HEK293 (cell line): ENCODE measurements around the gene RAB1B.

Experiments used
- CTCF ChIA-PET: fragments of 350-600 bp; formaldehyde crosslinking; extraction: SDS; loops from one replicate; lab custom pipeline; 2021; ENCODE audit warnings: antibody characterized with exemption; lab: Yijun Ruan, JAX
- POLR2A ChIA-PET: fragments of 300-600 bp; formaldehyde crosslinking; extraction: SDS; loops from one replicate; lab custom pipeline; 2020; ENCODE audit warnings: antibody characterized with exemption, inconsistent platforms; lab: Yijun Ruan, JAX
- H3K27ac ChIP-seq: fragments of 200-500 bp; sonication (Bioruptor generic); 2 replicates; pipeline ENCODE4 v1.5.1; 2014; ENCODE audit warnings: low read depth, low read length, control low read depth, inconsistent platforms; ENCODE audit errors: extremely low read depth
- H3K36me3 ChIP-seq, 2 experiments: fragments of 200-500 bp in 1 of 2; sonication (Bioruptor generic) in 1 of 2; 1 replicate in 1 of 2; 2 replicates in 1 of 2; pipeline ENCODE4 v1.5.1; 2014 to 2017; ENCODE audit warnings: inconsistent platforms in 2 of 2, low read length in 2 of 2; ENCODE audit not compliant: control insufficient read depth in 2 of 2, insufficient read depth in 1 of 2
- H3K4me1 ChIP-seq: fragments of 200-500 bp; sonication (Bioruptor generic); 2 replicates; pipeline ENCODE4 v1.5.1; 2014; ENCODE audit warnings: mild to moderate bottlenecking, low read length, inconsistent platforms; ENCODE audit not compliant: control insufficient read depth, insufficient read depth
- H3K4me3 ChIP-seq: 2 replicates; pipeline ENCODE4 v1.5.1; 2011; ENCODE audit warnings: low read depth, mild to moderate bottlenecking, control low read depth, low read length, moderate library complexity
- H3K9me3 ChIP-seq: fragments of 200-500 bp; sonication (Bioruptor generic); 2 replicates; pipeline ENCODE4 v1.5.1; 2014; ENCODE audit warnings: low read depth, low read length, inconsistent platforms; ENCODE audit not compliant: control insufficient read depth, insufficient read depth
- HOXA7 ChIP-seq: sonication (generic); formaldehyde crosslinking; IDR thresholded peaks from 2 replicates; pipeline ENCODE4 v1.8.1; 2022; ENCODE audit warnings: missing genetic modification reagents, borderline replicate concordance
- KLF9 ChIP-seq: fragments of 450-650 bp; formaldehyde crosslinking; IDR thresholded peaks from 2 replicates; pipeline ENCODE4 v1.5.1; 2016; ENCODE audit warnings: missing biosample characterization, missing genetic modification characterization, low read depth
- TCF7L2 ChIP-seq: IDR thresholded peaks from 2 replicates; pipeline ENCODE4 v1.6.1; 2011; ENCODE audit warnings: low read depth, mild to moderate bottlenecking, inconsistent platforms, low read length, moderate library complexity, borderline replicate concordance
- WT1 ChIP-seq: fragments of 450-650 bp; formaldehyde crosslinking; IDR thresholded peaks from 2 replicates; pipeline ENCODE4 v1.5.1; 2016; ENCODE audit warnings: missing biosample characterization, missing genetic modification characterization
- ZBTB1 ChIP-seq: fragments of 450-650 bp; formaldehyde crosslinking; IDR thresholded peaks from 2 replicates; pipeline ENCODE4 v1.5.1; 2016; ENCODE audit warnings: missing biosample characterization, missing genetic modification characterization
- ZNF114 ChIP-seq: fragments of 450-650 bp; formaldehyde crosslinking; IDR thresholded peaks from 2 replicates; pipeline ENCODE4 v1.5.0; 2017; ENCODE audit warnings: missing biosample characterization, missing genetic modification characterization
- ZNF140 ChIP-seq: fragments of 450-650 bp; formaldehyde crosslinking; IDR thresholded peaks from 2 replicates; pipeline ENCODE4 v1.5.1; 2016; ENCODE audit warnings: missing biosample characterization, missing genetic modification characterization
- ZNF155 ChIP-seq: fragments of 450-650 bp; formaldehyde crosslinking; IDR thresholded peaks from 2 replicates; pipeline ENCODE4 v1.5.1; 2016; ENCODE audit warnings: missing biosample characterization, missing genetic modification characterization
- ZNF223 ChIP-seq: fragments of 450-650 bp; formaldehyde crosslinking; IDR thresholded peaks from 2 replicates; pipeline ENCODE4 v1.5.1; 2016; ENCODE audit warnings: missing biosample characterization, missing genetic modification characterization
- ZNF292 ChIP-seq: fragments of 450-650 bp; formaldehyde crosslinking; IDR thresholded peaks from 2 replicates; pipeline ENCODE4 v1.5.1; 2016; ENCODE audit warnings: low read depth, missing biosample characterization, missing genetic modification characterization, borderline replicate concordance
- ZNF341 ChIP-seq: fragments of 450-650 bp; formaldehyde crosslinking; IDR thresholded peaks from 2 replicates; pipeline ENCODE4; 2016; ENCODE audit warnings: low read depth, missing biosample characterization, missing genetic modification characterization
- ZNF610 ChIP-seq: fragments of 450-650 bp; formaldehyde crosslinking; IDR thresholded peaks from 2 replicates; pipeline ENCODE4 v1.5.1; 2016; ENCODE audit warnings: missing biosample characterization, missing genetic modification characterization, borderline replicate concordance
- ZNF777 ChIP-seq: fragments of 450-650 bp; formaldehyde crosslinking; IDR thresholded peaks from 2 replicates; pipeline ENCODE4 v1.5.1; 2017; ENCODE audit warnings: missing biosample characterization, missing genetic modification characterization, borderline replicate concordance
- TF ChIP-seq, protein P1 (sequence below): fragments of 450-650 bp; formaldehyde crosslinking; conservative IDR thresholded peaks from 2 replicates; pipeline ENCODE4 v1.5.1; 2016; ENCODE audit warnings: low read depth, missing biosample characterization, missing genetic modification characterization
- TF ChIP-seq, protein P2 (sequence below): fragments of 450-650 bp; formaldehyde crosslinking; IDR thresholded peaks from 2 replicates; pipeline ENCODE4 v1.5.1; 2016; ENCODE audit warnings: missing biosample characterization, missing genetic modification characterization
- TF ChIP-seq, protein P3 (sequence below): fragments of 450-650 bp; formaldehyde crosslinking; IDR thresholded peaks from 2 replicates; pipeline ENCODE4 v1.5.1; 2016; ENCODE audit warnings: missing biosample characterization, missing genetic modification characterization

RAB1B gene

DNA sequence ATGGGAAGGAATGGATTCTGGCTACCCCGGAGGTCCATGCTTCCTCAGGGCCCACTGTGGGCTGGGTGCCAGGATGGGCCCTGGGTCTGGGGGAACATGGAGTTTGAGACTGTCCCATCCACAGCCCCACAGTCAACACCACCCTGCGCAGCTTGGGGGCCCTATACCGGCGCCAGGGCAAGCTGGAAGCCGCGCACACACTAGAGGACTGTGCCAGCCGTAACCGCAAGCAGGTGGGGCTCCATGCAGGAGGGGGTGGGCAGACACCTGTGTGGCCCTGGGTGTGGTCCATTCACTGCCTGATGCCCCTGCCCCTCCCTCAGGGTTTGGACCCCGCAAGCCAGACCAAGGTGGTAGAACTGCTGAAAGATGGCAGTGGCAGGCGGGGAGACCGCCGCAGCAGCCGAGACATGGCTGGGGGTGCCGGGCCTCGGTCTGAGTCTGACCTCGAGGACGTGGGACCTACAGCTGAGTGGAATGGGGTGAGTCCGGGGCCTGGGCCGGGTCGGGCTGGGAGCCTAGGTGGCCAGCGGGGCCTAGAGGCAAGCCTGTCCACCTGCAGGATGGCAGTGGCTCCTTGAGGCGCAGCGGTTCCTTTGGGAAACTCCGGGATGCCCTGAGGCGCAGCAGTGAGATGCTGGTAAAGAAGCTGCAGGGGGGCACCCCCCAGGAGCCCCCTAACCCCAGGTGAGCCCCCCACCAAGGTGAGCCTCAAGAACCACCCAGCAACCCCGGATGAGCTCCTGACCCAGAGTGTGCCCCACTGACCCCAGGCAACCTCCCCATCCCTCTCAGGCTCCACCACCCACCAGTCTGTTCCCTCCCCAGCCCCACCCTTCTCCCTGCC is 2.7 kb upstream of the RAB1B start (continued):
- TF ChIP-seq, protein P1, sequence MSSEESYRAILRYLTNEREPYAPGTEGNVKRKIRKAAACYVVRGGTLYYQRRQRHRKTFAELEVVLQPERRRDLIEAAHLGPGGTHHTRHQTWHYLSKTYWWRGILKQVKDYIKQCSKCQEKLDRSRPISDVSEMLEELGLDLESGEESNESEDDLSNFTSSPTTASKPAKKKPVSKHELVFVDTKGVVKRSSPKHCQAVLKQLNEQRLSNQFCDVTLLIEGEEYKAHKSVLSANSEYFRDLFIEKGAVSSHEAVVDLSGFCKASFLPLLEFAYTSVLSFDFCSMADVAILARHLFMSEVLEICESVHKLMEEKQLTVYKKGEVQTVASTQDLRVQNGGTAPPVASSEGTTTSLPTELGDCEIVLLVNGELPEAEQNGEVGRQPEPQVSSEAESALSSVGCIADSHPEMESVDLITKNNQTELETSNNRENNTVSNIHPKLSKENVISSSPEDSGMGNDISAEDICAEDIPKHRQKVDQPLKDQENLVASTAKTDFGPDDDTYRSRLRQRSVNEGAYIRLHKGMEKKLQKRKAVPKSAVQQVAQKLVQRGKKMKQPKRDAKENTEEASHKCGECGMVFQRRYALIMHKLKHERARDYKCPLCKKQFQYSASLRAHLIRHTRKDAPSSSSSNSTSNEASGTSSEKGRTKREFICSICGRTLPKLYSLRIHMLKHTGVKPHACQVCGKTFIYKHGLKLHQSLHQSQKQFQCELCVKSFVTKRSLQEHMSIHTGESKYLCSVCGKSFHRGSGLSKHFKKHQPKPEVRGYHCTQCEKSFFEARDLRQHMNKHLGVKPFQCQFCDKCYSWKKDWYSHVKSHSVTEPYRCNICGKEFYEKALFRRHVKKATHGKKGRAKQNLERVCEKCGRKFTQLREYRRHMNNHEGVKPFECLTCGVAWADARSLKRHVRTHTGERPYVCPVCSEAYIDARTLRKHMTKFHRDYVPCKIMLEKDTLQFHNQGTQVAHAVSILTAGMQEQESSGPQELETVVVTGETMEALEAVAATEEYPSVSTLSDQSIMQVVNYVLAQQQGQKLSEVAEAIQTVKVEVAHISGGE (tag by site-specific recombination) = no peak
- TF ChIP-seq ZNF610 (tag by site-specific recombination) = no peak
- TF ChIP-seq ZNF155 (tag by site-specific recombination) = no peak
- TF ChIP-seq KLF9 (tag by site-specific recombination) = no peak
- no peak for TF ChIP-seq ZNF114 (tag by site-specific recombination)
- TF ChIP-seq, protein P2, sequence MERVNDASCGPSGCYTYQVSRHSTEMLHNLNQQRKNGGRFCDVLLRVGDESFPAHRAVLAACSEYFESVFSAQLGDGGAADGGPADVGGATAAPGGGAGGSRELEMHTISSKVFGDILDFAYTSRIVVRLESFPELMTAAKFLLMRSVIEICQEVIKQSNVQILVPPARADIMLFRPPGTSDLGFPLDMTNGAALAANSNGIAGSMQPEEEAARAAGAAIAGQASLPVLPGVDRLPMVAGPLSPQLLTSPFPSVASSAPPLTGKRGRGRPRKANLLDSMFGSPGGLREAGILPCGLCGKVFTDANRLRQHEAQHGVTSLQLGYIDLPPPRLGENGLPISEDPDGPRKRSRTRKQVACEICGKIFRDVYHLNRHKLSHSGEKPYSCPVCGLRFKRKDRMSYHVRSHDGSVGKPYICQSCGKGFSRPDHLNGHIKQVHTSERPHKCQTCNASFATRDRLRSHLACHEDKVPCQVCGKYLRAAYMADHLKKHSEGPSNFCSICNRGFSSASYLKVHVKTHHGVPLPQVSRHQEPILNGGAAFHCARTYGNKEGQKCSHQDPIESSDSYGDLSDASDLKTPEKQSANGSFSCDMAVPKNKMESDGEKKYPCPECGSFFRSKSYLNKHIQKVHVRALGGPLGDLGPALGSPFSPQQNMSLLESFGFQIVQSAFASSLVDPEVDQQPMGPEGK (tag by site-specific recombination) = peak; percentile 17; the same call in 1 of the 2 replicates
- no peak for TF ChIP-seq ZNF292 (tag by site-specific recombination)
- TF ChIP-seq ZNF777 = no peak
- no peak for TF ChIP-seq ZNF140
- TF ChIP-seq TCF7L2 = no peak
- no peak for TF ChIP-seq HOXA7 (CRISPR knock-in tag)
- no peak for TF ChIP-seq ZNF341 (tag by site-specific recombination)
- no peak for TF ChIP-seq WT1 (tag by site-specific recombination)
- no peak for TF ChIP-seq ZNF223 (tag by site-specific recombination)

DNA sequence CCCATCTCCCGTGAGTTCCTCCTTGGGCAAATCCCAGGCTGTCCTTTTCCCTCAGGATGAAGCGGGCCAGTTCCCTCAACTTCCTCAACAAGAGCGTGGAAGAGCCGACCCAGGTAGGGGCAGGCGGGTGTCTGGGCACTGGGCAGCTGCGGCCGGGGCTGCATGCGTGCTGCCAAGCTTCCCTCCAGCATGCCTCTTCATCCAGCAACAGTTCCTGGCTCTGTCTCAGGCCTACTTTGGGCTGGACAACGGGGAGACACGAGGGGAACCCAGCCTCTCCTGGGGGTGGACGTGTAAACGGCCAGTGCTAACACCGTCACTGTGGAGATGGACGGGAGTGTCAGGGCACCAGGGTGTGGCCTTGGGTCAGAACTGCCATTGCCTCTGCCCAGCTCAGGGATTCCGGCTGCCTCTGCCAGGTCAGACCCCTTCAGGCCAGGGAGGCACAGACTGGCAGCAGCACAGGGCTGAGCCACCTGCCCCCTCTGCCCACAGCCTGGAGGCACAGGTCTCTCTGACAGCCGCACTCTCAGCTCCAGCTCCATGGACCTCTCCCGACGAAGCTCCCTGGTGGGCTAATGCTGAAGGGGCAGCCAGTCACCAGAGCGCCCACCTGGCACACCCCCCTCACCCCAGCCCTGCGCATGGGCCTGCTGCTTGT is 1.9 kb upstream of the RAB1B start:
- H3K27ac ChIP-seq = no peak overlapping the region
- H3K4me1 ChIP-seq = peaks cover 2% of the 10 kb centered on the region; the same call in 1 of the 2 replicates
- no peak overlapping the region for H3K4me3 ChIP-seq
- CTCF ChIA-PET = interaction anchor here (0.9 to 1.1 kb wide), 2 partner anchors 43 to 197 kb away, joined by 3 to 4 read pairs; no protein-coding TSS in a partner anchor
- TF ChIP-seq, protein P3, sequence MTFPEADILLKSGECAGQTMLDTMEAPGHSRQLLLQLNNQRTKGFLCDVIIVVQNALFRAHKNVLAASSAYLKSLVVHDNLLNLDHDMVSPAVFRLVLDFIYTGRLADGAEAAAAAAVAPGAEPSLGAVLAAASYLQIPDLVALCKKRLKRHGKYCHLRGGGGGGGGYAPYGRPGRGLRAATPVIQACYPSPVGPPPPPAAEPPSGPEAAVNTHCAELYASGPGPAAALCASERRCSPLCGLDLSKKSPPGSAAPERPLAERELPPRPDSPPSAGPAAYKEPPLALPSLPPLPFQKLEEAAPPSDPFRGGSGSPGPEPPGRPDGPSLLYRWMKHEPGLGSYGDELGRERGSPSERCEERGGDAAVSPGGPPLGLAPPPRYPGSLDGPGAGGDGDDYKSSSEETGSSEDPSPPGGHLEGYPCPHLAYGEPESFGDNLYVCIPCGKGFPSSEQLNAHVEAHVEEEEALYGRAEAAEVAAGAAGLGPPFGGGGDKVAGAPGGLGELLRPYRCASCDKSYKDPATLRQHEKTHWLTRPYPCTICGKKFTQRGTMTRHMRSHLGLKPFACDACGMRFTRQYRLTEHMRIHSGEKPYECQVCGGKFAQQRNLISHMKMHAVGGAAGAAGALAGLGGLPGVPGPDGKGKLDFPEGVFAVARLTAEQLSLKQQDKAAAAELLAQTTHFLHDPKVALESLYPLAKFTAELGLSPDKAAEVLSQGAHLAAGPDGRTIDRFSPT (tag by site-specific recombination) = peak; percentile 57
- TF ChIP-seq ZBTB1 (tag by site-specific recombination) = no peak
- H3K9me3 ChIP-seq = no peaks in the 10 kb centered on the region
- POLR2A ChIA-PET = interaction anchor here (0.6 to 1.8 kb wide), 3 partner anchors 12 to 22 kb away, joined by 3 to 6 read pairs (median 5); partner anchors contain the start of gene YIF1A
- peaks cover 0 to 66% of the 10 kb centered on the region in 2 experiments; a peak in 2 of 3 replicates for H3K36me3 ChIP-seq
